ENCODE results near the gene SNAP29.
"Not testable (repeated sequence)": the region's sequence is repeated elsewhere in the genome, so short reads cannot be mapped to it uniquely, and the experiment has no call there.

SNAP29 gene

DNA sequence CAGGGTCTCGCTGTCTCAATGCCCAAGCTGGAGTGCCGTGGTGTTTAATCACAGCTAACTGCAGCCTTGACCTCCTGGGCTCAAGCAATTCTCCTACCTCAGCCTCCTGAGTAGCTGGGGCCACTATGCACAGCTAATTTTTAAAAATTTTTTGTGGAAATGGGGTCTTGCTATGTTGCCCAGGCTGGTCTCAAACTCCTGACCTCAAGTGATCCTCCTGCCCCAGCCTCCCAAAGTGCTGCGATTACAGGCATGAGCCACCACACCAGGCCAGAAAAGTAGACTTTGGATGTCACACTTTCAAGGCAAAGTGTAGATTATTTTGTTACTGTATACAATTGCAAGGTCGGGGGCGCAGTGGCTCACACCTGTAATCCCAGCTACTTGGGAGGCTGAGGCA lies 49.9 kb downstream of the SNAP29 start:
- not testable (repeated sequence) for H3K14ac ChIP-seq (ENCODE audit: low read length in 2 of 2); H3K79me1 ChIP-seq (replicated peaks; ENCODE audit: low read length, poor library complexity, severe bottlenecking); H3K27ac ChIP-seq (ENCODE audit: low read length, poor library complexity, severe bottlenecking); H2AFZ ChIP-seq (ENCODE audit: low read depth, low read length); H2AK5ac ChIP-seq (ENCODE audit: low read length, severe bottlenecking); DNase-seq; H4K91ac ChIP-seq (ENCODE audit: low read length); H3K4me1 ChIP-seq (ENCODE audit: control insufficient read depth, insufficient read depth, low read depth, low read length); H3K9me3 ChIP-seq (ENCODE audit: control insufficient read depth, low read length); H3K4ac ChIP-seq (ENCODE audit: low read depth in 1 of 2, low read length in 2 of 2); H3K4me2 ChIP-seq (ENCODE audit: low read length, poor library complexity, severe bottlenecking); H3K4me3 ChIP-seq (ENCODE audit: insufficient read depth in 1 of 2, low read depth in 1 of 2, low read length in 2 of 2); H3K27me3 ChIP-seq (ENCODE audit: control insufficient read depth in 1 of 2, insufficient read depth in 1 of 2, low read length in 2 of 2); H2BK5ac ChIP-seq (ENCODE audit: low read depth, low read length, poor library complexity, severe bottlenecking); H3K36me3 ChIP-seq (ENCODE audit: control insufficient read depth in 1 of 2, insufficient read depth in 2 of 2, low read depth in 1 of 2, low read length in 2 of 2); H4K8ac ChIP-seq (ENCODE audit: low read length); H2BK12ac ChIP-seq (ENCODE audit: low read length in 2 of 2); H2BK15ac ChIP-seq (ENCODE audit: low read depth, poor library complexity, severe bottlenecking); H3K9ac ChIP-seq (ENCODE audit: low read length); H2BK120ac ChIP-seq (ENCODE audit: low read depth, low read length); H3K18ac ChIP-seq (ENCODE audit: low read depth in 1 of 2, low read length in 2 of 2); H3K23ac ChIP-seq (ENCODE audit: low read length in 2 of 2)
- WGBS, result 86% methylated on average over 5 of the region's 5 CpGs

DNA sequence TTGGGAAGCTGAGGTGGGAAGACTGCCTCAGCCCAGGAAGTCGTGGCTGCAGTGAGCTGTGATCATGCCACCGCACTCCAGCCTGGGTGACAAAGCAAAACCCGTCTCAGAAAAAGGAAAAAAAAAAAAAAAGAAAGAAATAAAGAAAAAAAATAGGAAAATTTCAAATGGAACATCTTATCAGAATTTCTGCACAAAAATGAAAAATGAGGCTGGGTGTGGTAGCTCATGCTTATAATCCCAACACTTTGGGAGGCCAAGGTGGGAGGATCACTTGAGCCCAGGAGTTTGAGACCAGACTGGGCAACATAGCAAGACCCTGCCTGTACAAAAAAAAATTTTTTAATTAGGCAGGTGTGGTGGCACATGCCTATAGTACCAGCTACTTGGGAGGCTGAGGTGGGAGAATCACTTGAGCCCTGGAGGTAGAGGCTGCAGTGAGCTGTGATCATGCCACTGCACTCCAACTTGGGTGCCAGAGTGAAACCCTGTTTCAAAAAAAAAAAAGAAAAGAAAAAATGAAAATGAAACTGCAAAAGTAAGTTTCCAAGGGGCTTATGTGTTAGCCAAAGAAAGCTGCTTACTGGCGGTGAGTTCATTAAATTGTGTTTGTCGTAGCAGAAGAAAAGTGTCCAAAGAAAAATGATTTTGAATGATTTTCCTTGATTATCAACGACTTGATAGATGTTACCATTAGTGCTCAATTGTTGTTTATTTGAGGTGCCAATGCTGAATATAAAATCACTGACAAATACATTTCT lies 50.9 kb downstream of the SNAP29 start:
- no peak overlapping the region for H4K8ac ChIP-seq (ENCODE audit: low read length)
- no peak overlapping the region for H3K23ac ChIP-seq (ENCODE audit: low read length in 2 of 2)
- no peak overlapping the region for H2BK5ac ChIP-seq (ENCODE audit: low read depth, low read length, poor library complexity, severe bottlenecking)
- no peak overlapping the region for H3K4me3 ChIP-seq (ENCODE audit: insufficient read depth in 1 of 2, low read depth in 1 of 2, low read length in 2 of 2)
- H3K4me1 ChIP-seq (ENCODE audit: control insufficient read depth, insufficient read depth, low read depth, low read length), result no peaks in the 10 kb centered on the region
- H3K27ac ChIP-seq (ENCODE audit: low read length, poor library complexity, severe bottlenecking), result no peak overlapping the region
- no peak for DNase-seq
- H2BK120ac ChIP-seq (ENCODE audit: low read depth, low read length), result no peak overlapping the region
- WGBS, result 87% methylated on average over 4 of the region's 6 CpGs
- no peak overlapping the region for H4K91ac ChIP-seq (ENCODE audit: low read length)
- no peak overlapping the region for H2BK15ac ChIP-seq (ENCODE audit: low read depth, poor library complexity, severe bottlenecking)
- no peak overlapping the region for H3K4me2 ChIP-seq (ENCODE audit: low read length, poor library complexity, severe bottlenecking)
- no peak overlapping the region for H2BK12ac ChIP-seq (ENCODE audit: low read length in 2 of 2)
- H3K18ac ChIP-seq (ENCODE audit: low read depth in 1 of 2, low read length in 2 of 2), result no peak overlapping the region
- no peaks in the 10 kb centered on the region for H3K9me3 ChIP-seq (ENCODE audit: control insufficient read depth, low read length)
- H2AFZ ChIP-seq (ENCODE audit: low read depth, low read length), result no peak overlapping the region
- H3K36me3 ChIP-seq (ENCODE audit: control insufficient read depth in 1 of 2, insufficient read depth in 2 of 2, low read depth in 1 of 2, low read length in 2 of 2), result no peaks in the 10 kb centered on the region
- H2AK5ac ChIP-seq (ENCODE audit: low read length, severe bottlenecking), result no peak overlapping the region
- H3K9ac ChIP-seq (ENCODE audit: low read length), result no peak overlapping the region
- no peaks in the 10 kb centered on the region for H3K79me1 ChIP-seq (replicated peaks; ENCODE audit: low read length, poor library complexity, severe bottlenecking)
- H3K27me3 ChIP-seq (ENCODE audit: control insufficient read depth in 1 of 2, insufficient read depth in 1 of 2, low read length in 2 of 2), result peaks cover 0 to 3% of the 10 kb centered on the region in 2 experiments
- no peak overlapping the region for H3K4ac ChIP-seq (ENCODE audit: low read depth in 1 of 2, low read length in 2 of 2)
- H3K14ac ChIP-seq (ENCODE audit: low read length in 2 of 2), result no peak overlapping the region

DNA sequence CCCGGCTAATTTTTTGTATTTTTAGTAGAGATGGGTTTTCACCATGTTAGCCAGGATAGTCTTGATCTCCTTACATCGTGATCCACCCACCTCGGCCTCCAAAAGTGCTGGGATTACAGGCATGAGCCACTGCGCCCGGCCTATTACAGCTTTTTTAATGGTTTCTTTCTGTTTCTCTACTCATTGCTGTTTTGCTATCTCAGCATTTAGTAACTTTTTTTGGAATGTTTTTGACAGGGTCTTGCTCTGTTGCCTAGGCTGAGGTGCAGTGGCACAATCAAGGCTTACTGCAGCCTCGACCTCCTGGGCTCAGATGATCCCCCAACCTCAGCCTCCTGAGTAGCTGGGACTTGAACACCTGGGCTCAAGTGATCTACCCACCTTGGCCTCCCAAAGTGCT lies 53.7 kb downstream of the SNAP29 start:
- no peak overlapping the region for H3K4me3 ChIP-seq (ENCODE audit: insufficient read depth in 1 of 2, low read depth in 1 of 2, low read length in 2 of 2)
- no peak for DNase-seq
- no peak overlapping the region for H3K23ac ChIP-seq (ENCODE audit: low read length in 2 of 2)
- H2BK15ac ChIP-seq (ENCODE audit: low read depth, poor library complexity, severe bottlenecking), result no peak overlapping the region
- no peaks in the 10 kb centered on the region for H3K9me3 ChIP-seq (ENCODE audit: control insufficient read depth, low read length)
- peak overlapping the region in 1 of 2 experiments; percentile 31 for H2BK12ac ChIP-seq (ENCODE audit: low read length in 2 of 2)
- H2BK5ac ChIP-seq (ENCODE audit: low read depth, low read length, poor library complexity, severe bottlenecking), result no peak overlapping the region
- H3K4me1 ChIP-seq (ENCODE audit: control insufficient read depth, insufficient read depth, low read depth, low read length), result no peaks in the 10 kb centered on the region
- no peak overlapping the region for H3K4me2 ChIP-seq (ENCODE audit: low read length, poor library complexity, severe bottlenecking)
- H3K9ac ChIP-seq (ENCODE audit: low read length), result no peak overlapping the region
- no peak overlapping the region for H4K8ac ChIP-seq (ENCODE audit: low read length)
- H3K18ac ChIP-seq (ENCODE audit: low read depth in 1 of 2, low read length in 2 of 2), result peak overlapping the region in 1 of 2 experiments; percentile 21
- no peak overlapping the region for H2AFZ ChIP-seq (ENCODE audit: low read depth, low read length)
- no peak overlapping the region for H3K14ac ChIP-seq (ENCODE audit: low read length in 2 of 2)
- WGBS, result 86% methylated on average over 5 of the region's 6 CpGs
- no peaks in the 10 kb centered on the region for H3K27me3 ChIP-seq (ENCODE audit: control insufficient read depth in 1 of 2, insufficient read depth in 1 of 2, low read length in 2 of 2)
- no peaks in the 10 kb centered on the region for H3K36me3 ChIP-seq (ENCODE audit: control insufficient read depth in 1 of 2, insufficient read depth in 2 of 2, low read depth in 1 of 2, low read length in 2 of 2)
- H3K79me1 ChIP-seq (replicated peaks; ENCODE audit: low read length, poor library complexity, severe bottlenecking), result peaks cover 3% of the 10 kb centered on the region
- H4K91ac ChIP-seq (ENCODE audit: low read length), result no peak overlapping the region
- H3K4ac ChIP-seq (ENCODE audit: low read depth in 1 of 2, low read length in 2 of 2), result no peak overlapping the region
- H3K27ac ChIP-seq (ENCODE audit: low read length, poor library complexity, severe bottlenecking), result no peak overlapping the region
- H2AK5ac ChIP-seq (ENCODE audit: low read length, severe bottlenecking), result no peak overlapping the region
- no peak overlapping the region for H2BK120ac ChIP-seq (ENCODE audit: low read depth, low read length)

DNA sequence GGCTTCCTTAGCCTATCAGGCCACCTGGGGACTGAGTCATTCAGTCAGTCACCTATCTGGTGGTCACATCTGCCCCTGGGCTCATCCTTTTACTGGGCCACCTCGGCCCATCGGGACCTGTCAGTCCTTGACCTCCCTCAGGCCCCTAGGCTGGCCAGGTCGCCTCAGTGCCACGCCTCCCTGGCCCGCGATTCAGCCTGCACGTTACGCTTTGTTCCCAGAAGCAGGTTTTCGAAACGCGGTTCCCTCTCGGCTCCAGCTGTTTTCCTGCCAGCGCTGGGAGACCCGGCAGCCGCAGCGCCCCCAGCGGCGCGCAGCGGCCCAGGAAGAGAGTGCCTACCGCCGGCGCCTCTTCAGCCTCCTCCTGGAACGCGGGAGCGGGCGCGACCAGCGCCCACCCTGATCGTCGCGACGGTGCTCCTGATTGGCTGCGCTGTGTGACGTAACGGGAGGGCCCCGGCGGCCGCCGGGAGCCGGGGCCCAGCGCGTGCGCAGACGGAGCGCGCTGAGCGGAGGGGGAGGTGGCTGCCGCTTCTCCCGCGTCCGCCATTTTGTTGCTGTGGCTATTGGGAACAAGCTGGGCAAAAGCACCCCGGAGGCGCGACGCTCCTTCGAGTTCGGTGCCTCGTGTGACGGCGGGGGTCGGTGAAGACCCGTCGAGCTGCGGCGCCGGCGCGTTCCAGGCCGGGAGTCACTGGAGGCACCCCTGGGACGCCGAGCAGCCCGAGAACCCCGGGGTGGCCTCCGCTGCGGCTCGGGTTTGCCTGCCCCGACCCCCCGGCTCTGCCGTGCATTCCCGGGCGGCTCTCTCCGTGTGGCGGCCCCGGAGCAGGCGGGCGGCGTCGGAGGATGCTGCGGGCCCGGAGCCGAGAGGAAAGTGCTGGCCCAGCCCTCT lies 58.4 kb downstream of the SNAP29 start, which contains the start of gene CRKL:
CRKL (plus strand) TSS at position 492 of the 895 bp plus-strand sequence. CDS start 528 bp downstream, outside the sequence.
- Histone ChIP-seq H2BK15ac (ENCODE audit: low read depth, poor library complexity, severe bottlenecking) (peak within 1 kb of the TSS; percentile 87), H2AK5ac (ENCODE audit: low read length, severe bottlenecking) (peak within 1 kb of the TSS; percentile 54), H3K27ac (ENCODE audit: low read length, poor library complexity, severe bottlenecking) (peak within 1 kb of the TSS; percentile 64), H3K14ac (ENCODE audit: low read length in 2 of 2) (peak within 1 kb of the TSS; percentile 93 to 99), H2AFZ (ENCODE audit: low read depth, low read length) (peak within 1 kb of the TSS; percentile 100), H4K91ac (ENCODE audit: low read length) (peak within 1 kb of the TSS; percentile 93), H3K4me2 (ENCODE audit: low read length, poor library complexity, severe bottlenecking) (peak within 1 kb of the TSS; percentile 78), H2BK12ac (ENCODE audit: low read length in 2 of 2) (peak within 1 kb of the TSS in 1 of 2 experiments; percentile 87), H3K79me1 (replicated peaks; ENCODE audit: low read length, poor library complexity, severe bottlenecking) (peaks cover 3% of the 10 kb centered on the region), H2BK120ac (ENCODE audit: low read depth, low read length) (peak within 1 kb of the TSS; percentile 80), H3K9me3 (ENCODE audit: control insufficient read depth, low read length) (no peaks in the 10 kb centered on the region), H3K27me3 (ENCODE audit: control insufficient read depth in 1 of 2, insufficient read depth in 1 of 2, low read length in 2 of 2) (no peaks in the 10 kb centered on the region), H3K4me3 (ENCODE audit: insufficient read depth in 1 of 2, low read depth in 1 of 2, low read length in 2 of 2) (peak within 1 kb of the TSS; percentile 94 to 100), H3K9ac (ENCODE audit: low read length) (peak within 1 kb of the TSS; percentile 94), H3K4ac (ENCODE audit: low read depth in 1 of 2, low read length in 2 of 2) (peak within 1 kb of the TSS; percentile 73 to 99), H3K23ac (ENCODE audit: low read length in 2 of 2) (peak within 1 kb of the TSS; percentile 96 to 98), H3K4me1 (ENCODE audit: control insufficient read depth, insufficient read depth, low read depth, low read length) (peaks cover 3% of the 10 kb centered on the region), H2BK5ac (ENCODE audit: low read depth, low read length, poor library complexity, severe bottlenecking) (peak within 1 kb of the TSS; percentile 77), H3K36me3 (ENCODE audit: control insufficient read depth in 1 of 2, insufficient read depth in 2 of 2, low read depth in 1 of 2, low read length in 2 of 2) (no peaks in the 10 kb centered on the region), H3K18ac (ENCODE audit: low read depth in 1 of 2, low read length in 2 of 2) (peak within 1 kb of the TSS; percentile 93 to 99), H4K8ac (ENCODE audit: low read length) (peak within 1 kb of the TSS; percentile 78)
- under 1% methylated on average over 71 of the region's 92 CpGs for WGBS
- DNase-seq, result peak; percentile 97
